HEK293T (cell line): ENCODE data around the gene MCHR2.

Source experiments
- CTCF ChIA-PET: fragments of 350-600 bp; formaldehyde crosslinking; extraction: SDS; loops from one replicate; lab custom pipeline; 2021; ENCODE audit warnings: antibody characterized with exemption, inconsistent platforms; lab: Yijun Ruan, JAX
- POLR2A ChIA-PET: fragments of 350-600 bp; formaldehyde crosslinking; extraction: SDS; loops from one replicate; lab custom pipeline; 2020; ENCODE audit warnings: antibody characterized with exemption, inconsistent platforms; lab: Yijun Ruan, JAX
- DNase-seq: peaks from one replicate; pipeline ENCODE4 v3.0.0; 2012; ENCODE audit warnings: mixed read lengths; ENCODE audit errors: extremely low spot score
- ARNT ChIP-seq: fragments of 450-650 bp; IDR thresholded peaks from 2 replicates; pipeline ENCODE4 v1.6.1; 2017; ENCODE audit warnings: mild to moderate bottlenecking
- BHLHE40 ChIP-seq: fragments of 450-650 bp; IDR thresholded peaks from 2 replicates; pipeline ENCODE4 v1.6.1; 2016; ENCODE audit warnings: mild to moderate bottlenecking, moderate library complexity, borderline replicate concordance
- CTBP1 ChIP-seq: fragments of 450-650 bp; IDR thresholded peaks from 2 replicates; pipeline ENCODE4 v1.6.1; 2016; ENCODE audit warnings: borderline replicate concordance
- ELF4 ChIP-seq: fragments of 450-650 bp; IDR thresholded peaks from 2 replicates; pipeline ENCODE4 v1.6.1; 2017; ENCODE audit warnings: antibody characterized with exemption
- FOXA1 ChIP-seq: fragments of 450-650 bp; IDR thresholded peaks from 2 replicates; pipeline ENCODE4 v1.6.1; 2016; ENCODE audit warnings: mild to moderate bottlenecking
- FOXK2 ChIP-seq: fragments of 450-650 bp; IDR thresholded peaks from 2 replicates; pipeline ENCODE4 v1.6.1; 2016; ENCODE audit warnings: mild to moderate bottlenecking
- FOXM1 ChIP-seq: fragments of 450-650 bp; IDR thresholded peaks from 2 replicates; pipeline ENCODE4 v1.6.1; 2017; ENCODE audit warnings: mild to moderate bottlenecking, borderline replicate concordance
- HDGF ChIP-seq: fragments of 450-650 bp; IDR thresholded peaks from 2 replicates; pipeline ENCODE4 v1.6.1; 2017; ENCODE audit warnings: antibody characterized with exemption, borderline replicate concordance
- L3MBTL2 ChIP-seq: fragments of 450-650 bp; conservative IDR thresholded peaks from 2 replicates; pipeline ENCODE4 v1.6.1; 2016; ENCODE audit warnings: mild to moderate bottlenecking
- LEF1 ChIP-seq: fragments of 450-650 bp; IDR thresholded peaks from 2 replicates; pipeline ENCODE4 v1.6.1; 2017; ENCODE audit warnings: mild to moderate bottlenecking, borderline replicate concordance
- NFRKB ChIP-seq: fragments of 450-650 bp; IDR thresholded peaks from 2 replicates; pipeline ENCODE4 v1.6.1; 2016; ENCODE audit warnings: mild to moderate bottlenecking, moderate library complexity
- SP1 ChIP-seq: fragments of 450-650 bp; IDR thresholded peaks from 2 replicates; pipeline ENCODE4 v1.6.1; 2017
- SUZ12 ChIP-seq: fragments of 450-650 bp; IDR thresholded peaks from 2 replicates; pipeline ENCODE4 v1.6.1; 2016; ENCODE audit warnings: mild to moderate bottlenecking
- TARDBP ChIP-seq: fragments of 450-650 bp; IDR thresholded peaks from 2 replicates; pipeline ENCODE4 v1.6.1; 2016
- ZNF384 ChIP-seq: fragments of 450-650 bp; IDR thresholded peaks from 2 replicates; pipeline ENCODE4 v1.6.1; 2016
- TF ChIP-seq, protein P1 (sequence below): fragments of 450-650 bp; IDR thresholded peaks from 2 replicates; pipeline ENCODE4 v1.6.1; 2016

MCHR2 gene

DNA sequence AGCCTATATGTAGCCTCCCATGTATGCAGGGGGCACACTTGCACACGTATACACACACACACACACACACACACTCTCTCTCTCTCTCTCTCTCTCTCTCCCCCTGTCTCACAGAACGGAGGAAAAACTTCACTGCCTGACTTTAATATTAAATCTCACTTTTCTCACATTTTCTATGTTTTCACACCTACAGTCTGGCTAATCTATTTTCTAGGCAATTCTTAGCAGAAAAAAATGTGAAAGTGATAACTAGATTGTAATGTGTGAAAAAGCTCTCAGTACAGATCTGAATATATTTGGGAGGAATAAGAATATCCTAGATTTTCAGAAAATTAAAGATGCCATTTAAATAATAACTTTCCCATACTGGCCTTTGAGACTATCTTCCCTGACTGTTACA, 120.9 kb downstream of the MCHR2 start:
- ChIA-PET CTCF (no interaction called here), POLR2A (no interaction called here)
- DNase-seq = no peak
- TF ChIP-seq ELF4 (no peak), FOXA1 (no peak), NFRKB (no peak)

DNA sequence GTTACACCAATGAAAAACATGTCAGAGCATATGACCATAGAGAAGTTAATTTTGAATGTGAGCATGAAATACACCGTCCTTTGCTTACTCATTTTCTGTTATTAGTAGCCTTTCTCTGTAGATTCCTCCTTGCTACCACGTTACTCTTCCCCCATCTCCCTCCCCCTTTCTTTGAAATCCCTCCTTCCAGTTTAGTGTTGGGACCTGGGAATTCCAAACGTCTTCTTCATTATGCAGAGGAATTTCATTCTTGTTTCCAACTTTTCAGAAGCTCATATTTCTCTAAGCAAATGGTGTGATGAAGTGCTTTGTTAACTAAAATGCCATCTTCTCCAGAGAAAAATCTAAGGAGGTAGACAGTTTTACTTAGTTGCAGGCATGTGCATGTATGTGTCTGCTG, 122.4 kb downstream of the MCHR2 start:
- ChIA-PET POLR2A (no interaction called here), CTCF (no interaction called here)
- no peak for DNase-seq
- no peak for TF ChIP-seq HDGF
- TF ChIP-seq ZNF384 = no peak
- no peak for TF ChIP-seq ELF4
- no peak for TF ChIP-seq FOXA1
- TF ChIP-seq FOXM1 = no peak
- no peak for TF ChIP-seq SUZ12
- TF ChIP-seq, protein P1, sequence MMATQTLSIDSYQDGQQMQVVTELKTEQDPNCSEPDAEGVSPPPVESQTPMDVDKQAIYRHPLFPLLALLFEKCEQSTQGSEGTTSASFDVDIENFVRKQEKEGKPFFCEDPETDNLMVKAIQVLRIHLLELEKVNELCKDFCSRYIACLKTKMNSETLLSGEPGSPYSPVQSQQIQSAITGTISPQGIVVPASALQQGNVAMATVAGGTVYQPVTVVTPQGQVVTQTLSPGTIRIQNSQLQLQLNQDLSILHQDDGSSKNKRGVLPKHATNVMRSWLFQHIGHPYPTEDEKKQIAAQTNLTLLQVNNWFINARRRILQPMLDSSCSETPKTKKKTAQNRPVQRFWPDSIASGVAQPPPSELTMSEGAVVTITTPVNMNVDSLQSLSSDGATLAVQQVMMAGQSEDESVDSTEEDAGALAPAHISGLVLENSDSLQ = no peak
- no peak for TF ChIP-seq L3MBTL2
- no peak for TF ChIP-seq ARNT
- TF ChIP-seq BHLHE40 = no peak
- no peak for TF ChIP-seq SP1
- no peak for TF ChIP-seq LEF1
- TF ChIP-seq FOXK2 = no peak
- TF ChIP-seq CTBP1 = no peak
- TF ChIP-seq TARDBP = no peak
- no peak for TF ChIP-seq NFRKB
